ENCODE data around the gene RIN3.

RIN3 gene

DNA sequence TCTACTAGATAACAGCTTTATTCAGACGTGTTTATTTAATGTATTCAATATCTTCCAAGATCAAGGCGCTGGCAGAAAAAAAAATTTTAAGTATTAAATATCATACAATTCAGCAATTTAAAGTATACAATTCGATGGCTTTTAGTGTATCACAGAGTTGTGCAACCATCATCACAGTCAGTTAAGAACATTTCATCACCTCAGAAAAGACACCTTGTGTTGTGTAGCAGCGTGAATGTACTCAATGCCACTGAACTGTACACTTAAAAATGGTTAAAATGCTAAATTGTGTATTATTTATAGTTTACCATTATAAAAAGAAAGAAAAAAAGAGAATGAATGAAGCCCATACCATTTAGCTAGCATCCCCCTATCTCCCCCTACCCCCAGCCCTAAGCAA, 96.4 kb downstream of the RIN3 start:
- TF ChIP-seq, protein P1, sequence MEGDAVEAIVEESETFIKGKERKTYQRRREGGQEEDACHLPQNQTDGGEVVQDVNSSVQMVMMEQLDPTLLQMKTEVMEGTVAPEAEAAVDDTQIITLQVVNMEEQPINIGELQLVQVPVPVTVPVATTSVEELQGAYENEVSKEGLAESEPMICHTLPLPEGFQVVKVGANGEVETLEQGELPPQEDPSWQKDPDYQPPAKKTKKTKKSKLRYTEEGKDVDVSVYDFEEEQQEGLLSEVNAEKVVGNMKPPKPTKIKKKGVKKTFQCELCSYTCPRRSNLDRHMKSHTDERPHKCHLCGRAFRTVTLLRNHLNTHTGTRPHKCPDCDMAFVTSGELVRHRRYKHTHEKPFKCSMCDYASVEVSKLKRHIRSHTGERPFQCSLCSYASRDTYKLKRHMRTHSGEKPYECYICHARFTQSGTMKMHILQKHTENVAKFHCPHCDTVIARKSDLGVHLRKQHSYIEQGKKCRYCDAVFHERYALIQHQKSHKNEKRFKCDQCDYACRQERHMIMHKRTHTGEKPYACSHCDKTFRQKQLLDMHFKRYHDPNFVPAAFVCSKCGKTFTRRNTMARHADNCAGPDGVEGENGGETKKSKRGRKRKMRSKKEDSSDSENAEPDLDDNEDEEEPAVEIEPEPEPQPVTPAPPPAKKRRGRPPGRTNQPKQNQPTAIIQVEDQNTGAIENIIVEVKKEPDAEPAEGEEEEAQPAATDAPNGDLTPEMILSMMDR (IDR thresholded peaks at IDR 0.05; ENCODE audit: extremely low read depth, insufficient read depth, missing control alignments), result no peak
- DNase-seq (ENCODE audit: low spot score), result no peak
- in situ Hi-C loops (cut with MboI; ENCODE audit: low pct_unique_long_range_greater_than_20kb, low sequenced_read_pairs, unreplicated experiment), result no loop called here

DNA sequence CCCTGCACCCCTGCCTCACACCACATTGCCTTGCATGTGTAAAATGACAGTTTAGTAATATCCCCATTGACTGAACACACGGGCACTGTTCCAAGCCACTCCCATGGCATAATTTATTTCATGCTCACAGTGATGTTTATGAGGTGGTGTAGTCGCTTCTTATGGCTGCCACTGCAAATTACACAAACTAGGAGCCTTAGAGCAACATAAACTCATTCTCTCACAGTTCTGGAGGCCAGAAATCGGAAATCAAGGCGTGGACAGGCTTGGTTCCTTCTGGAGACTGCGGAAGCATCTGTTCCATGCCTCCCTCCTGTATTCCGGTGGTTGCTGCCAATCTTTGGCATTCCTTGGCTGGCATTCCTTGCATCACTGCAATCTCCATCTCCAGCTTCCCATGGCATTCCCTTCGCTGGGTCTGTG, 97.3 kb downstream of the RIN3 start:
- DNase-seq (ENCODE audit: low spot score), result no peak
- TF ChIP-seq, protein P1 (IDR thresholded peaks at IDR 0.05; ENCODE audit: extremely low read depth, insufficient read depth, missing control alignments), result no peak
- in situ Hi-C loops (cut with MboI; ENCODE audit: low pct_unique_long_range_greater_than_20kb, low sequenced_read_pairs, unreplicated experiment), result no loop called here

DNA sequence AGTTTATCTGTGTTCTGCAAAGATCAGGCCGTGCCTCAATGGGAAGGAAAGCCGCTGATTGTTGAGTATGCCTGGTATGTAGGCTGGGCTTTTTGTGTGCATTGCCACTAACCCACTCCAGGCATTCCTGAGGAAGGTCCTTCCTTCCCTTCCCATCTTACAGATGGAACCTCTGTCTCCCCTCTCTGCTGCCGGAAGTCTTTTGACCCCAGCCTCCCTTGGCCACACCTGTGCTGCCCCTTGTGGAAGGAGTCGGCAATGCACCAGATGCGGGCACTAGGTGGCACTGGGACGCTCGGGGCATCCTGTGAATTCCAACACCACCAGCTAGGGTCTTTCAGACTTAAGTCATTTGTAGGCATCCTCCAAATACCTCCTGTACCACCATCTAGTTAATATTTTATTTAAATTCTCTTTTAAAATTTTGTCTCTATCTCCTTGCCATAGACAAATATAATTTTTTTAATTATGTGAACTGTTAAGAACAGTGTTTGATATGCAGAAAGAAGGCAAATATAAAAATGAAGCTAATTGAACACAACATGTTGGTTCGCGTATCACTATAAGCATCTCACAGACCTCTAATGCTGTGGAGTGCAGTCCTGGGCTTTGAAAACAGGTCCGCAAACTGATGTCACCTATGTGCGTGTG, 99.6 kb downstream of the RIN3 start:
- DNase-seq (ENCODE audit: low spot score), result peak; percentile 52
- in situ Hi-C loops (cut with MboI; ENCODE audit: low pct_unique_long_range_greater_than_20kb, low sequenced_read_pairs, unreplicated experiment), result no loop called here
- TF ChIP-seq, protein P1 (IDR thresholded peaks at IDR 0.05; ENCODE audit: extremely low read depth, insufficient read depth, missing control alignments), result peak; percentile 94

DNA sequence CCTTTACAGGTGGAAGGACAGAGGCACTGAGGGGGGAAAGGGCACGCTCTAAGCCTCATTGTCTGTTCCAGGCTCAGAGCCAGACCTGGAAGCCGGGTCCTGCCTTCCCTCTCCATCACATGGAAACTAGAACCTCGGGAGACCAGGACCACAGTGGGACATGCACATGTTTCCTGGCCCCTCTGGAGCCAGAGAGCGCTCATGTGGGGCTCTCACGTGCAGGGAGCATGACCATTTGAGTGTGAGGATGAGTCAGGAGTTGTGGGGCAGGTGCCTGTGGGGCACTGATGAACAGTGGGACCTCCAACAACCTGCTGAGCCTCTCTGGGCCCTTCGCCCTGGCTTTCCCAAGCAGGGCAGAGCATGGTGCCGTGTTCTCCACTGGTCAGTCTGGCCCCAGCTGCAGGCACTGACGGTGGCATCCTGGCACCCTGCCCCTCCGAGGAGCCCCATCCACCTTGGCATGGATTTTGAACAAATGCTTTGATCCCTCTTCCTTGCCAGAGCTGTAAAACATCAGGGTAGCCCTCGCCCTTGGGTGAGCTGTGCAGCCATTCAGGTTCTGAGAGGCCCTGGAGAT, 100.2 kb downstream of the RIN3 start:
- in situ Hi-C loops (cut with MboI; ENCODE audit: low pct_unique_long_range_greater_than_20kb, low sequenced_read_pairs, unreplicated experiment), result no loop called here
- TF ChIP-seq, protein P1 (IDR thresholded peaks at IDR 0.05; ENCODE audit: extremely low read depth, insufficient read depth, missing control alignments), result no peak
- DNase-seq (ENCODE audit: low spot score), result no peak

DNA sequence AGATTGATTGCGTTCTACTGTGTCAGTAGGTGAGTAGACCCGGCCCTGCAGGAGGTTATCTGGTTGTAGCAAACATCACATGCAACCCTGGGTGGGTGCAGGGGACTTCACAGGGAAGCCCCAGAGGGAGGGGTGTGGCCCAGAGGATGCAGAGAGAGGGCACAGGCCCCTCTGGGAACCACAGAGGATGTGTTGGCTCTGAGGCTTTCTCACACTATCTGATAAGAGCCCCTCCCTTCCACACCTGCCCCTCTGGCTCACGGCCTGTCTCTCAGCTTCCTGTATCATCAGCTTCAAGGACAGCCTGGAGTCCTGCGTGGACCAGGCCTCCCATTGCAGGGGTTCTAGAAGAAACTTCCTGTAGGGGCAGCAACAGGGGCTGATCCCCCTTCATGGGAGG, 101.9 kb downstream of the RIN3 start:
- TF ChIP-seq, protein P1 (IDR thresholded peaks at IDR 0.05; ENCODE audit: extremely low read depth, insufficient read depth, missing control alignments), result no peak
- DNase-seq (ENCODE audit: low spot score), result peak; percentile 38
- in situ Hi-C loops (cut with MboI; ENCODE audit: low pct_unique_long_range_greater_than_20kb, low sequenced_read_pairs, unreplicated experiment), result no loop called here

DNA sequence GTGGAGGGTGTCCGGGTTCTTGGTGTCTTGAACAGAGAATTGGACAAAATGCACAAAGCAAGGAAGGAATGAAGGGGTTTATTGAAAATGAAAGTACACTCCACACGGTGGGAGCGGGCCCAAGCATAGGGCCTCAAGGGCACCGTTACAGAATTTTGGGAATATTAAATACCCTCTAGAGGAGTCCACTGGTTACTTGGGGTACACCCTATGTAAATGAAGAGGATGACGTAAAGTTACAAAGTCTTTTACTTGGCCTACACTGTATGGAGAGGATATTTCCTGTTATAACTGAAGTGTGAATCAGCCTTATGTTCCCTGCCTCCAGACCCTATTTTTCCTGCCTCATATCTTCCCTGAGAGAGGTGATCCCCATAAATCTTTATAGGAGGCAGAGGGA, 102.6 kb downstream of the RIN3 start:
- no peak for DNase-seq (ENCODE audit: low spot score)
- TF ChIP-seq, protein P1 (IDR thresholded peaks at IDR 0.05; ENCODE audit: extremely low read depth, insufficient read depth, missing control alignments), result no peak
- in situ Hi-C loops (cut with MboI; ENCODE audit: low pct_unique_long_range_greater_than_20kb, low sequenced_read_pairs, unreplicated experiment), result no loop called here
